SU-DHL-6 (cell line): Measurements from ENCODE around the gene PPP6R2.

Experiments used
- CTCF ChIP-seq: fragments of 200-600 bp; sonication (generic); IDR thresholded peaks from one replicate; pipeline ENCODE4 v1.5.1; 2017; ENCODE audit warnings: antibody characterized with exemption, mild to moderate bottlenecking, low read length, moderate library complexity; ENCODE audit not compliant: insufficient read depth, poor library complexity, severe bottlenecking
- EZH2phosphoT487 ChIP-seq: fragments of 200-600 bp; sonication (generic), shearing (Covaris generic); conservative IDR thresholded peaks from 2 replicates; pipeline ENCODE4 v1.6.1; 2018; ENCODE audit warnings: mild to moderate bottlenecking, antibody characterized with exemption, low read length, moderate library complexity, mixed read lengths

- no peak for TF ChIP-seq CTCF
- TF ChIP-seq EZH2phosphoT487, result no peak
Observed at GRCh38 chr22:50361688-50362087, 18.6 kb downstream of the PPP6R2 start.
